ENCODE measurements around the gene GGTLC3.
"Not testable (repeated sequence)": the region's sequence is repeated elsewhere in the genome, so short reads cannot be mapped to it uniquely, and the experiment has no call there.

The GGTLC3 gene

DNA sequence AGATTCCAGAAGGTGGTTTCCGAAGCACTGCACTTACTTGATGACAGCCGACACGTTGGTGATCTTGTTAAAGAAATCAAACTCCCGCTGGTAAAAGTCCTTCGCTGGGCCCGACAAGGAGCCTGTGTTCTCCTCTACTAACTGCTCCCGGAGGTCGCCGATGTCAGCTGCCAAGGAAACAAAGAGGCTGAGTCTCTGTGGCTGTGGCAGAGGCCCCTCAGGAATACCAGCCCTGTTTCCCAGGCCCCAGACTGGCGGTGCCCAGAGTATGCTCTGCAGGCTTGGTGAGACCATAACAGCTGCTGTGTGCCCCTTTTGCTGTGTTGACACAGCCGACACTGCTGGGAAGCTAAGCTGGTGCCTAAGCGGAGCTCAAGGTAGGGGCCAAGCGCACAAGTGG is 26.7 kb upstream of the GGTLC3 start:
- H3K4ac ChIP-seq (ENCODE audit: low read depth in 1 of 2, low read length in 2 of 2); H3K9ac ChIP-seq (ENCODE audit: low read length); H2BK120ac ChIP-seq (ENCODE audit: low read depth, low read length); H4K91ac ChIP-seq (ENCODE audit: low read length); H3K4me1 ChIP-seq (ENCODE audit: control insufficient read depth, insufficient read depth, low read depth, low read length); H2BK15ac ChIP-seq (ENCODE audit: low read depth, poor library complexity, severe bottlenecking); H3K4me3 ChIP-seq (ENCODE audit: insufficient read depth in 1 of 2, low read depth in 1 of 2, low read length in 2 of 2); H4K8ac ChIP-seq (ENCODE audit: low read length); H2AFZ ChIP-seq (ENCODE audit: low read depth, low read length); H3K18ac ChIP-seq (ENCODE audit: low read depth in 1 of 2, low read length in 2 of 2); H3K23ac ChIP-seq (ENCODE audit: low read length in 2 of 2); H2AK5ac ChIP-seq (ENCODE audit: low read length, severe bottlenecking); H3K14ac ChIP-seq (ENCODE audit: low read length in 2 of 2); H3K36me3 ChIP-seq (ENCODE audit: control insufficient read depth in 1 of 2, insufficient read depth in 2 of 2, low read depth in 1 of 2, low read length in 2 of 2); H2BK12ac ChIP-seq (ENCODE audit: low read length in 2 of 2); H3K27ac ChIP-seq (ENCODE audit: low read length, poor library complexity, severe bottlenecking); H3K4me2 ChIP-seq (ENCODE audit: low read length, poor library complexity, severe bottlenecking); H3K27me3 ChIP-seq (ENCODE audit: control insufficient read depth in 1 of 2, insufficient read depth in 1 of 2, low read length in 2 of 2); H3K79me1 ChIP-seq (replicated peaks; ENCODE audit: low read length, poor library complexity, severe bottlenecking); H3K9me3 ChIP-seq (ENCODE audit: control insufficient read depth, low read length); DNase-seq; H2BK5ac ChIP-seq (ENCODE audit: low read depth, low read length, poor library complexity, severe bottlenecking): not testable (repeated sequence)
- no CpG with 5 or more reads among the region's 13 CpGs for WGBS

DNA sequence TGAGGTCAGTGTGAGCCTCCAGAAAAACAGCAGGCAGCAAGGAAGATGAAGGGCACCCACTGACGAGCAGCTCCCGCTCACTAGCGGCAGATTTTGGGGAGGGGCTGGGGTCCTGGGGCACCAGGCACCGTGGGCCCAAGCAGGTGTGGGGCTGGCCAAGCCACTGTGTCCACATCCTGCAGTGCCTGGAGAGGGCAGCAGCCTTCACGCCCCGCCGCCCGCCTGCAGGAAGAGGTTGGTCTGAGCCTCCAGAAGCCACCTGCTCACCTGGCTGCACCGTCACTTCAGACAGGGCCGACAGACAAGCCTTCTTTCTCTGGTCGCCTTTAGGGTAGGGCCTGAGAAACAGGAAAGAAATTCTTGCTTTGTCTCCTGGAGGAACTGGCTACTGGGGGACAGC is 25.4 kb upstream of the GGTLC3 start:
- not testable (repeated sequence) for H3K9me3 ChIP-seq (ENCODE audit: control insufficient read depth, low read length); H3K4me3 ChIP-seq (ENCODE audit: insufficient read depth in 1 of 2, low read depth in 1 of 2, low read length in 2 of 2); H3K4me2 ChIP-seq (ENCODE audit: low read length, poor library complexity, severe bottlenecking); H4K8ac ChIP-seq (ENCODE audit: low read length); H3K23ac ChIP-seq (ENCODE audit: low read length in 2 of 2); H3K9ac ChIP-seq (ENCODE audit: low read length); H3K79me1 ChIP-seq (replicated peaks; ENCODE audit: low read length, poor library complexity, severe bottlenecking); H2BK12ac ChIP-seq (ENCODE audit: low read length in 2 of 2); H3K18ac ChIP-seq (ENCODE audit: low read depth in 1 of 2, low read length in 2 of 2); H3K27ac ChIP-seq (ENCODE audit: low read length, poor library complexity, severe bottlenecking); H2BK5ac ChIP-seq (ENCODE audit: low read depth, low read length, poor library complexity, severe bottlenecking); H2BK15ac ChIP-seq (ENCODE audit: low read depth, poor library complexity, severe bottlenecking); DNase-seq; H4K91ac ChIP-seq (ENCODE audit: low read length); H2AK5ac ChIP-seq (ENCODE audit: low read length, severe bottlenecking); H2AFZ ChIP-seq (ENCODE audit: low read depth, low read length); H2BK120ac ChIP-seq (ENCODE audit: low read depth, low read length); H3K14ac ChIP-seq (ENCODE audit: low read length in 2 of 2); H3K36me3 ChIP-seq (ENCODE audit: control insufficient read depth in 1 of 2, insufficient read depth in 2 of 2, low read depth in 1 of 2, low read length in 2 of 2); H3K4ac ChIP-seq (ENCODE audit: low read depth in 1 of 2, low read length in 2 of 2); H3K27me3 ChIP-seq (ENCODE audit: control insufficient read depth in 1 of 2, insufficient read depth in 1 of 2, low read length in 2 of 2); H3K4me1 ChIP-seq (ENCODE audit: control insufficient read depth, insufficient read depth, low read depth, low read length)
- no CpG with 5 or more reads among the region's 11 CpGs for WGBS

DNA sequence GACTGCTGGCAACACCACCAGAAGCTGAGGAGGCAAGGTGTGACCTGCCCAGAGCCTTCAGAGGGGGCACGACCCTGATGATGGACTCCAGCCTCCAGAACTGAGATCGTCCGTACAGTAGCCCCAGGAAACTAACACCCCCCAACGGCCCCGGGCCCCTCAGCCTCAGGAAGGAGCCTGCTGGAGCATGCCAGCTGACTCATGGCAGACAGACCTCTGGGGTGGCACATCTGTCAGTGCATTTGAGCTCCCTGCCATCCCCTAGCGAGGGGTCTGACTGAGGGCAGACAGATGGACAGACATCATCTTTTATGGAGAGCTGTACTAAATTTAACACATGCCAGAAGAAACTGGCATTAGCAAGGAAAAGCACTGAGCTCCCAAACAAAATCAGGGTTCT is 22.0 kb upstream of the GGTLC3 start:
- not testable (repeated sequence) for H3K9ac ChIP-seq (ENCODE audit: low read length)

DNA sequence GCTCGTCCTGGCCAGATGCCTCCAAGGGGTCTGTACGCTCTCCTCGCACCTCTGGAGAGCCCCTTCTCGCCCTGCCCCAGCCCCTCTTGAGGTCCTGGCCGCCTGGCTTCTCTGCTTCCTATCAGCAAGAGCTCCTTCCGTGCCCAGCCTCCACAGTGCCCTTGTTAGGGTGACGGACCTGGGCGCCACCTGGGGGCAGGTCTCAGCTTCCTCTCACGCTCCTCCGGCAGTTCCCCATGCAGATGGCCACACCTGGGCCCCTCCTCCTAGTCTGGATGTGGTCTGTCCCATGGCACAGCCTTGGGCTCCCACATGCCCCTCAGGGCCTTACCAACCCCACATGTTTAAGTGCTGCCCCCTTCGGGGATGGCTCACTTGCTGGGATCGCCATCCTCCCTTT is 16.4 kb upstream of the GGTLC3 start:
- H2BK12ac ChIP-seq (ENCODE audit: low read length in 2 of 2); H2BK5ac ChIP-seq (ENCODE audit: low read depth, low read length, poor library complexity, severe bottlenecking); H2BK120ac ChIP-seq (ENCODE audit: low read depth, low read length); H4K91ac ChIP-seq (ENCODE audit: low read length); H3K14ac ChIP-seq (ENCODE audit: low read length in 2 of 2); H3K79me1 ChIP-seq (replicated peaks; ENCODE audit: low read length, poor library complexity, severe bottlenecking); H3K23ac ChIP-seq (ENCODE audit: low read length in 2 of 2); DNase-seq; H3K9ac ChIP-seq (ENCODE audit: low read length); H3K4me2 ChIP-seq (ENCODE audit: low read length, poor library complexity, severe bottlenecking); H3K4ac ChIP-seq (ENCODE audit: low read depth in 1 of 2, low read length in 2 of 2); H2BK15ac ChIP-seq (ENCODE audit: low read depth, poor library complexity, severe bottlenecking); H4K8ac ChIP-seq (ENCODE audit: low read length); H2AK5ac ChIP-seq (ENCODE audit: low read length, severe bottlenecking); H3K27ac ChIP-seq (ENCODE audit: low read length, poor library complexity, severe bottlenecking); H3K4me3 ChIP-seq (ENCODE audit: insufficient read depth in 1 of 2, low read depth in 1 of 2, low read length in 2 of 2); H3K18ac ChIP-seq (ENCODE audit: low read depth in 1 of 2, low read length in 2 of 2); H3K36me3 ChIP-seq (ENCODE audit: control insufficient read depth in 1 of 2, insufficient read depth in 2 of 2, low read depth in 1 of 2, low read length in 2 of 2); H3K27me3 ChIP-seq (ENCODE audit: control insufficient read depth in 1 of 2, insufficient read depth in 1 of 2, low read length in 2 of 2); H3K9me3 ChIP-seq (ENCODE audit: control insufficient read depth, low read length); H2AFZ ChIP-seq (ENCODE audit: low read depth, low read length); H3K4me1 ChIP-seq (ENCODE audit: control insufficient read depth, insufficient read depth, low read depth, low read length): not testable (repeated sequence)
- no CpG with 5 or more reads among the region's 12 CpGs for WGBS

More for the DNA sequence above, 22.0 kb upstream of the GGTLC3 start:
- H4K8ac ChIP-seq (ENCODE audit: low read length); H3K27me3 ChIP-seq (ENCODE audit: control insufficient read depth in 1 of 2, insufficient read depth in 1 of 2, low read length in 2 of 2); H2AK5ac ChIP-seq (ENCODE audit: low read length, severe bottlenecking); H2AFZ ChIP-seq (ENCODE audit: low read depth, low read length); H3K4ac ChIP-seq (ENCODE audit: low read depth in 1 of 2, low read length in 2 of 2); H2BK15ac ChIP-seq (ENCODE audit: low read depth, poor library complexity, severe bottlenecking); H3K4me1 ChIP-seq (ENCODE audit: control insufficient read depth, insufficient read depth, low read depth, low read length); H3K4me3 ChIP-seq (ENCODE audit: insufficient read depth in 1 of 2, low read depth in 1 of 2, low read length in 2 of 2); H3K9me3 ChIP-seq (ENCODE audit: control insufficient read depth, low read length); H3K18ac ChIP-seq (ENCODE audit: low read depth in 1 of 2, low read length in 2 of 2); H4K91ac ChIP-seq (ENCODE audit: low read length); H3K79me1 ChIP-seq (replicated peaks; ENCODE audit: low read length, poor library complexity, severe bottlenecking); H3K36me3 ChIP-seq (ENCODE audit: control insufficient read depth in 1 of 2, insufficient read depth in 2 of 2, low read depth in 1 of 2, low read length in 2 of 2); H3K27ac ChIP-seq (ENCODE audit: low read length, poor library complexity, severe bottlenecking); H3K23ac ChIP-seq (ENCODE audit: low read length in 2 of 2); H2BK120ac ChIP-seq (ENCODE audit: low read depth, low read length); H2BK5ac ChIP-seq (ENCODE audit: low read depth, low read length, poor library complexity, severe bottlenecking); DNase-seq; H2BK12ac ChIP-seq (ENCODE audit: low read length in 2 of 2); H3K4me2 ChIP-seq (ENCODE audit: low read length, poor library complexity, severe bottlenecking); H3K14ac ChIP-seq (ENCODE audit: low read length in 2 of 2): not testable (repeated sequence)
- WGBS = no CpG with 5 or more reads among the region's 6 CpGs

All from mesenchymal stem cell (in vitro differentiated cells and primary cell).